ENCODE results near the gene FICD.

DNA sequence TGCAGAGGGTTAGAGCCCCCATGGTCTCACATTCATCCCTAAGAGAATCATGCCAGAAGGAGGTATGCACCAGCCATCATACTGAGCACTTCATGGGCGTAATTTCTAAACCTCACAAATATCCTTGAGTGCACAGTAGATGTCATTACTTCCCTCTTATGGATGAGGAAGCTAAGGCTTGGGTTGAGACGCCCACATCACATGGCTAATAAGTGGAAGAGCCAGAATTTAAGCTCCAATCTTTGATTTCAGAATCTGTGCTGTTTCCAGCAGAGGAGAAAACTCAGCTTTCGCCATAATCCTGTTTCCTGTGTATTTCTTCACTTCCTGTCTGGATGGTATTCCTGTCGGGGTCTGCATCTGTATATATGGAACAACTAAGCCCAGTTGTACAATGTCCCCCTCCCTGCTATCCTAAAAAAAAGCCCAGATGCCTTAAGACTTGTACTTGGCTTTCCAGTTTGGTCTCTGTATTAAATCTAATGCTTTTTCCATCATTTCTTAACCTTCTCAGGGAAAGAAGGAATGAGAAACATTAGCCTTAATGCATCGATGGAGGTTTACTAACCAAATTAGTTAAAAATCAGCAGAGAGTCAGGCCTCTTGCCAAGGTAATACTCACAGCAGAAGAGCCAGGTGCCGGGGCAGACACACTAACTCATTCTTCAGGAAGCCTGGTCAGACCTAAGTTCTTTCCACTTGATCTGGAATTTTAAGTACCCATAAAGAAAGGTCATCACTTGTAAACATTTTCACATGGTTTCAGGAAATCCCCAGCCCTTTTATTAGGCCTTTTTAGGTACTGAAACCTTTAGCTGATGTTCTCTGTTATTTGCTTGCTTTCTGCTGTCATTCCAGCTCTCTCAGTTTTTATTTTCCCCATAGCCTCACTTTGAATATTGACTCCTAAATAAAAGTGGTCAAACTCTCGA is 52.6 kb downstream of the FICD start:
- TF ChIP-seq EZH2 (IDR thresholded peaks at IDR 0.05) (no peak), POLR2AphosphoS5 (IDR thresholded peaks at IDR 0.05; ENCODE audit: borderline replicate concordance, low read depth, low read length) (no peak)

Data from SK-N-MC (cell line).